HG03571 (cell line): ENCODE results near the gene OR4K5.
"Not testable (repeated sequence)": the region's sequence is repeated elsewhere in the genome, so short reads cannot be mapped to it uniquely, and the experiment has no call there.

Experiments
- ATAC-seq: cut with Tn5 transposase; IDR thresholded peaks from one replicate; pipeline ENCODE4 v1.9.1; 2021; ENCODE audit not compliant: unreplicated experiment

OR4K5 gene, protein sequence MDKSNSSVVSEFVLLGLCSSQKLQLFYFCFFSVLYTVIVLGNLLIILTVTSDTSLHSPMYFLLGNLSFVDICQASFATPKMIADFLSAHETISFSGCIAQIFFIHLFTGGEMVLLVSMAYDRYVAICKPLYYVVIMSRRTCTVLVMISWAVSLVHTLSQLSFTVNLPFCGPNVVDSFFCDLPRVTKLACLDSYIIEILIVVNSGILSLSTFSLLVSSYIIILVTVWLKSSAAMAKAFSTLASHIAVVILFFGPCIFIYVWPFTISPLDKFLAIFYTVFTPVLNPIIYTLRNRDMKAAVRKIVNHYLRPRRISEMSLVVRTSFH

GRCh38 chr14:19920021-19920657, at the start of gene OR4K5:
Gene OR4K5 (plus strand): TSS chr14:19920607. CDS start chr14:19920607, 0 bp downstream.
- ATAC-seq, result no peak

GRCh38 chr14:19873178-19873577, 47.2 kb upstream of the OR4K5 start:
- no peak for ATAC-seq

DNA sequence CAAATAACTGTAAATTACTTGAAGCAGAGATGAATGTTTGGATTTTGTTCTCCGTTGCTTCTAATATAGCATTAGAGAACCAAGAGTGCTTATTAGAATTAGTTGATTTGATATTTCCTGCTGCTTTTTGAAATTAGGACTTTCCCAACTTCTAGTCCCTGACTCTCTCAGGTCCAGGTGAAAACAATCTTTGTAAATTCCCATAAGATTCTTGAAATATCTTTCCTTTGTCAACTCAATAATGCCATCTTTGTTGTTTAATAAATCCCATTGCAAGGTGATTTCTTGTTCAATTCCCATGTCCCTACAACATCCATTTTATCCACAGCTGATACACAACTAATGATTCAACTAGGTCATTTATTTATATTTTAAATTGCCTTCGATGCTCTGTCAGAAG, 45.6 kb upstream of the OR4K5 start, which contains the start of gene OR4K2:
OR4K2 (plus strand) TSS at position 301 of the 400 bp plus-strand sequence. CDS start 1,126 bp downstream, outside the sequence.
- ATAC-seq, result no peak

- no peak for ATAC-seq
These were observed 42.3 kb upstream of the OR4K5 start for GRCh38 chr14:19878029-19878642.

- no peak for ATAC-seq
These were observed 25.1 kb upstream of the OR4K5 start for GRCh38 chr14:19895282-19895681.

GRCh38 chr14:19900999-19901398, 19.4 kb upstream of the OR4K5 start:
- no peak for ATAC-seq

- ATAC-seq, result no peak
These were observed 18.0 kb upstream of the OR4K5 start for GRCh38 chr14:19902409-19902808.

- ATAC-seq, result no peak
These were observed 13.7 kb upstream of the OR4K5 start for GRCh38 chr14:19906665-19907064.

- ATAC-seq, result no peak
These were observed 9.3 kb upstream of the OR4K5 start for GRCh38 chr14:19911114-19911513.

DNA sequence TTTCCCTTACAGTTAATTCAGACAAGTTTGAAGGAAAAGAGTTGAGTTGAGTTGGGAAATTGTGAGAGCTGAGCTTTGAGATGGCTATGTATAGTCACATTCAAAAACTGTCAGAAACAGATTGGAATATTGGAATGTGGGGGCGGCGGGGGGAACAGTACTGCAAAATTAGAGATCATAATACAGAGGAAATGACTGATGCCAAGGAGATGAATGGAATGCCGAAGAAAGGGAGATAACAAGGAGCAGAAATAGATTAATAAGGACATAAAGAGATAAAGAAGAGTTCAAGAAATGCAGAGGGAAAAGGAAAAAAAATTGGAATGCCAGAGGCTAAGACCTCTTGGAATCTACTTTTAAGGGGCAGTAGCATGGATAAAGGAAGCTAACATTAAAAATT, 3.2 kb upstream of the OR4K5 start:
- ATAC-seq, result no peak

- ATAC-seq, result no peak
These were observed 2.4 kb upstream of the OR4K5 start for GRCh38 chr14:19917955-19918518.

DNA sequence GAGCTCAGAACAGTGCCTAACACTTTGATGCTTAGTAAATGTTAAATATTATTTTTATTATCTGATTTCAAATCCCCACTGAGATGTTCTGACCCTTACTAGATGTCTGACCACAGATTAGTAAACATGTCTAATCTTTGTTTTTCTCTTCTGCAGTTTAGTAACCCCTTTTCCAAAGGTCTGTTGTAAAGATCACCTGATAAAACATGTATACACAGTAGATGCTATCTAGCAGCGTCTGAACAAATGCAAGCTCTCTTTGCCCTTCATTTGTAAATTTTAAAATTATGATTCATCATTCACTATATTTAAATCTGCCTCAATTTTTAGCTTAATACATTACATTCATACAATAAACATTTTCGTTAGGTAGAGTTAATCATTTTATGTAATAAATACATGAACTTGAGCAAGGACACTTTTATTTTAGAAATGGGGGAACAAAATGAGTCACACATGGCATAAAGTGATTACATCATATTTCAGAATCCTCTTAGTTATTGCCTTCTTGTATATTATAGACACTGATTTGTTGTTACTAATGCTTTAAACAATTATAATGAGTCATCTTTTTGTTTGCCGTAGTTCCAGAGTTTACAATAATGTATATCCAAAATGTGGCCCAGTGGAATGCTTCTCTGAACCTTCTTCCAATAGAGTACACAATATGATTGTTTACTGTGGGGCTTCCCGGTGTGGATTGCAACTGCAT, 1.7 kb upstream of the OR4K5 start:
- no peak for ATAC-seq

DNA sequence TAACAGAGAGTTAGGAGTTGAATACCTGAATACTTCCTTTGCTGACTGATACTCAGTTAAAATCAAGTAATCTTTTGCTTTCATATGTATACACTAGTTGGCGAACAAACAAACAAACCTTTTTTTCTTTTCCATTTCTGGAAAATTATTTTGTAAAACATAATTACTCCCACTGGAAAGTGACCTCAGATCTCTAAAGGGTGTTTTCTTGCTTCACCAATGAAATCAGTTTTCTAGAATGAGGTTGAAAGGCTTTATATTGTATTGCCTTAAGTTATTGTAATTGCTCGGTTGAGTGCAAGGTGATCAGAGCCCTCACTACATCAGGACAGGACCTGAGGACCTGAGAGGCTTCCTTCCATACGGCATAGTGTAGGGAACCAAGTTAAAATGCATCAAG, 10.2 kb downstream of the OR4K5 start, which contains the start of gene OR4K1:
OR4K1 (plus strand) TSS at position 301 of the 400 bp plus-strand sequence. CDS start 4,750 bp downstream, outside the sequence.
- ATAC-seq, result no peak

- ATAC-seq, result no peak
These were observed 21.3 kb downstream of the OR4K5 start for GRCh38 chr14:19941668-19942067.

DNA sequence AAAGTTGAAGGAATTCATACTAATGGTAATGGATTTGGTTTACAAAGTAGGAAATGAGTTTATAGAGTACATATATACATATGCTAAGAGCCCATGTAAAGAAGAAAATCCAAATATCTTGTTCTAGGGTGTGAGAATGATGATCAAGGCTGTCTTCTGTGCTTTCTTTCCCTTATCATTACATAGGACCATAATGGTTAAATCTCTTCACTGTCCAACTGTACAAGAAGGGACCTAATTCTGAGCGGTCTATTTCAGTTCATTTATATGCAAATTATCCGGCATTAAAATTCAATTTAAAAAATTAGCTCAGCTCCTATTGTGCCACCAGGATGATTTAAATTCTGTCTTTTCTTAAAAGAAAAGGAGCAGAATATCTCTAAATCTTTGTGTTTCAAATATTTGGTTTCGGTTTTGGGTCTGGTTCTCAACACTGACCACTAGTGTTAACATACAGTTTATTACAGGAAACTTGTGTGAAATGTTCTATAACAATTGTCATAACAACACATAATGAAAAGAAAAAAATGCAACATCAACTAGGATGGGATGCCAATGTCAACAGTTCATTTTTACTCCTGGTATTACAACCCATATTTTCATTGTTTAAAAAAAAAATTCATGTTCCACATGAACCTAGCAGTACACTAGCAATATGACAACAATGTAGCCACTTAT, 27.1 kb downstream of the OR4K5 start:
- ATAC-seq, result no peak

DNA sequence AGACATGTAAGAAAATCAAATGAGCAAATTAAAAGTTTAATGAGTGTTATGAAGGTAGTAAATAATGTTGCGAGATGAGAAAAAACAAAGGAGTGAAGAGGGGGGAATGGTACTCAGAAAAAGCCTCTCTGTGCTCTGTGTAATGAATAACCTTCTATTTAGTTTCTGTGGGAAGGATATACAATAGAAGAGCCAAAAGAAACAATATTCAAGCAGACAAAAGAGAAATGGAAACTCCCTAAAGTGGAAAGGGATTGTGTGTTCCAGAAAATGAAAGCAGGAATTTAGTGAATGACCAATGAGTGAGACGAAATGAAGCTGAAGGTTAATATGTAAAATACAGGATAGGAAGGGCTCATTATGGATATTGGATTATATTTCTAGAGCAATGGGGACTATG, 28.8 kb downstream of the OR4K5 start:
- no peak for ATAC-seq

- not testable (repeated sequence) for ATAC-seq
These were observed 49.3 kb downstream of the OR4K5 start for GRCh38 chr14:19969735-19970134.
